ENCODE measurements around the gene SLC16A6.
A peak's percentile ranks its signal among the peaks of the same experiment; 100 is the strongest.

SLC16A6 gene

GRCh38 chr17:68291836-68292688 lies 1.1 kb upstream of the SLC16A6 start:
- peak overlapping the region; percentile 100 for H3K27ac ChIP-seq
- H3K27me3 ChIP-seq: no peaks in the 10 kb centered on the region

GRCh38 chr17:68290268-68290954 lies 516 bp downstream of the SLC16A6 start:
- no peaks in the 10 kb centered on the region for H3K9me3 ChIP-seq
- no peaks in the 10 kb centered on the region for H3K27me3 ChIP-seq
- H3K36me3 ChIP-seq: no peaks in the 10 kb centered on the region
- H3K27ac ChIP-seq: peak overlapping the region; percentile 100
- H3K4me3 ChIP-seq (ENCODE audit: low read depth in 1 of 2, low read length in 1 of 2): peak overlapping the region; percentile 76 to 91
- TF ChIP-seq CTCF (IDR thresholded peaks at IDR 0.05): peak; percentile 52
- peaks cover 65 to 77% of the 10 kb centered on the region in 2 experiments for H3K4me1 ChIP-seq (ENCODE audit: control insufficient read depth in 1 of 2, insufficient read depth in 1 of 2, low read depth in 1 of 2, low read length in 1 of 2)

More at GRCh38 chr17:68291836-68292688, 1.1 kb upstream of the SLC16A6 start:
- H3K9me3 ChIP-seq: no peaks in the 10 kb centered on the region
- no peaks in the 10 kb centered on the region for H3K36me3 ChIP-seq
- peaks cover 80 to 89% of the 10 kb centered on the region in 2 experiments for H3K4me1 ChIP-seq (ENCODE audit: control insufficient read depth in 1 of 2, insufficient read depth in 1 of 2, low read depth in 1 of 2, low read length in 1 of 2)
- peak overlapping the region; percentile 76 to 91 for H3K4me3 ChIP-seq (ENCODE audit: low read depth in 1 of 2, low read length in 1 of 2)
- peak; percentile 80 for TF ChIP-seq CTCF (IDR thresholded peaks at IDR 0.05)

- H3K9me3 ChIP-seq: no peaks in the 10 kb centered on the region
- H3K36me3 ChIP-seq: peaks cover 5% of the 10 kb centered on the region
- H3K4me1 ChIP-seq (ENCODE audit: control insufficient read depth in 1 of 2, insufficient read depth in 1 of 2, low read depth in 1 of 2, low read length in 1 of 2): peaks cover 60 to 72% of the 10 kb centered on the region in 2 experiments
- no peaks in the 10 kb centered on the region for H3K27me3 ChIP-seq
- peak overlapping the region; percentile 100 for H3K27ac ChIP-seq
- TF ChIP-seq CTCF (IDR thresholded peaks at IDR 0.05): no peak
- H3K4me3 ChIP-seq (ENCODE audit: low read depth in 1 of 2, low read length in 1 of 2): peak overlapping the region; percentile 76 to 91
These were observed 1.0 kb downstream of the SLC16A6 start for GRCh38 chr17:68289936-68290267.

- Histone ChIP-seq H3K4me1 (ENCODE audit: control insufficient read depth in 1 of 2, insufficient read depth in 1 of 2, low read depth in 1 of 2, low read length in 1 of 2) (peaks cover 56 to 68% of the 10 kb centered on the region in 2 experiments), H3K27ac (peak overlapping the region; percentile 100), H3K4me3 (ENCODE audit: low read depth in 1 of 2, low read length in 1 of 2) (peak overlapping the region; percentile 76 to 91), H3K36me3 (peaks cover 9% of the 10 kb centered on the region), H3K27me3 (no peaks in the 10 kb centered on the region), H3K9me3 (no peaks in the 10 kb centered on the region)
- TF ChIP-seq CTCF (IDR thresholded peaks at IDR 0.05): no peak
These were observed 1.5 kb downstream of the SLC16A6 start for GRCh38 chr17:68289473-68289872.

- Histone ChIP-seq H3K4me1 (ENCODE audit: control insufficient read depth in 1 of 2, insufficient read depth in 1 of 2, low read depth in 1 of 2, low read length in 1 of 2) (peaks cover 49 to 61% of the 10 kb centered on the region in 2 experiments), H3K9me3 (no peaks in the 10 kb centered on the region), H3K27ac (peak overlapping the region; percentile 100), H3K36me3 (peaks cover 10% of the 10 kb centered on the region), H3K27me3 (no peaks in the 10 kb centered on the region), H3K4me3 (ENCODE audit: low read depth in 1 of 2, low read length in 1 of 2) (peak overlapping the region; percentile 76 to 91)
- TF ChIP-seq CTCF (IDR thresholded peaks at IDR 0.05): peak; percentile 74
These were observed 2.1 kb downstream of the SLC16A6 start for GRCh38 chr17:68288804-68289203.
